GM21825 (cell line): Measurements from ENCODE around the gene F13A1.

Experiments
- ATAC-seq: cut with Tn5 transposase; IDR thresholded peaks from one replicate; pipeline ENCODE4 v1.9.1; 2021; ENCODE audit warnings: mild to moderate bottlenecking, moderate library complexity; ENCODE audit not compliant: unreplicated experiment

The F13A1 gene

DNA sequence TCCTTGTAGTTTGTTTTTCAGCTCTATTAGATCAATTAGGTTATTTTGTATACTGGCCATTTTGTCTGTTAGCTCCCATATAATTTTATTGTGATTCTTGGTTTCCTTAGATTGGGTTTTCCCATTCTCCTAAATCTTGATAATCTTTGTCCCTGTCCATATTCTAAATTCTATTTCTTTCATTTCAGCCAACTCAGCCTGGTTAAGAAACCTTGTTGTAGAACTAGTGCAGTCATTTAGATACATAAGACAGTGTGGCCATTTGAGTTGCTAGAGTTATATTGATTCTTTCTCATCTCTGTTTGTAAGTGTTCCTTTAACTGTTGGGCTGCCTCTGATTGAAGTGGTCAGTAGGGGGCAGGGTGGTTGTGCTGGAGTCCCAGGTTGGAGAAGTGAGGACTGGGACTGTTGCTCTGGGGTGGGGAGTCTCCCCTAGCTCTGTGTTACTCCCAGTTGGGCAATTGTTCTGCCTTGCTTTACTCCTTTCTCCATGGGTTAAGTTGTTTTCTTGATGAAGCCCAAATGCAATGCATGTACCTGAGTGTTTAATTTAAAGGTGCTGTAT, 214.9 kb downstream of the F13A1 start:
- no peak for ATAC-seq
